NCI-H446 treated with DMSO at 0.1 percent for 48 hours (cell line): ENCODE data around the gene KDM8.
"Not testable (repeated sequence)": the region's sequence is repeated elsewhere in the genome, so short reads cannot be mapped to it uniquely, and the experiment has no call there.

Experiments
- DNase-seq: peaks from one replicate; lab custom pipeline; 2025; lab: John Stamatoyannopoulos, UW

Gene KDM8

DNA sequence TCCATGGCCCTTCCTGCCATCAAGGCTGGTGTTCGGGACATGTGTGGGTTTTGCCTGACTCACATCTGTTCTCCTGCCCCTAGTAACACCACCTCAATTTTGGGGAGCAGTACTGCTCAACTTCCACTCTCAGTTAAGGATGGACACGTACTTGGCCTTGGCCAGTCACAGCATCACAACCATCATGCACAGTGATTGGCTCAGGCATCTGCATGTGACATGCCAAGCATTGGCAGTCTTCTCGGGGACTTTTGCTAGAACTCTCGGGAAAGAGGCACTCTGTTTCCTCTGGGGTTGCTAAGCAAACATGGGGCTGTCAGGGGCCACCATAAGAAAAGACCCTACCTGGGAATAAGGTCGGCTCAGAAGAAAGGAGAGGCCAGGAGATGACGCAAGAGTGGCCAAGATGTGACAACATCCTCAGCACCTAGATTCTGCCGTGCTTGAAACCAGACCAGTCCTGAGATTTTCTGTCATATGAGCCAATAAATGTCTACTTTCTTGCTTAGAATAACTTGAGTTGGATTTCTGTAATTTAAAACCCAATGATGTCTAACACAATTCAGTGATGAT is 11.9 kb upstream of the KDM8 start:
- DNase-seq = no peak

DNA sequence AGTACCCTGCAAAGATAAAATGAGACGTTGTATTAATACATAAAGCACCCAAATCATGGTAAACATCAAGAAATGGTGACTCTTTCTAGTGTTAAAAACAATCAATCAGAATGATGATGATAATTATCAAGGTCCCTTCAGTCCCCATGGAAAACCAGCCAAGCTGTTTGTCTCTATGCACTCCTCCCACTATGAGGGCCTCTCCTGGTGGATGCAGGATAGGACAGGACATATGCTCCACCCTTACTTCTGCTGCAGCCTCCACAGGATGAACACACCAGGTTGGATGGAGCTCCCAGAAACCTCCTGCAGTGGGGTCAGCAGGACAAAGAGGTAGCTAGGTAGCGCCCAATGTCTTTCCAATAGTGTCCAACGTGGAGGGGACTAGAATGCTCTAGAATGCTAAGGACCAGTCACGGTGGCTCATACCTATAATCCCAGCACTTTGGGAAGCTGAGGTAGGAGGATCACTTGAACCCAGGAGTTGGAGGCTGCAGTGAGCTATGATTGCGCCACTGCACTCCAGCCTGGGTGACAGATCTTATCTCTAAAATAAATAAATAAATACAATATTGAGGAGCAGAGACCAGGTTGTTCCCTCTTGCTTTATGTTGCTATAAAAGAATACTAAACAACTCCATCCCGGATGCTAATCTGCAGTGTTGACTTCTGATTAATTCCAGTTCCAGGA is 9.9 kb upstream of the KDM8 start:
- DNase-seq = no peak

GRCh38 chr16:27195076-27195741 is 8.1 kb upstream of the KDM8 start:
- DNase-seq = no peak

- DNase-seq = no peak
Measured at GRCh38 chr16:27195941-27196595, 7.3 kb upstream of the KDM8 start.

DNA sequence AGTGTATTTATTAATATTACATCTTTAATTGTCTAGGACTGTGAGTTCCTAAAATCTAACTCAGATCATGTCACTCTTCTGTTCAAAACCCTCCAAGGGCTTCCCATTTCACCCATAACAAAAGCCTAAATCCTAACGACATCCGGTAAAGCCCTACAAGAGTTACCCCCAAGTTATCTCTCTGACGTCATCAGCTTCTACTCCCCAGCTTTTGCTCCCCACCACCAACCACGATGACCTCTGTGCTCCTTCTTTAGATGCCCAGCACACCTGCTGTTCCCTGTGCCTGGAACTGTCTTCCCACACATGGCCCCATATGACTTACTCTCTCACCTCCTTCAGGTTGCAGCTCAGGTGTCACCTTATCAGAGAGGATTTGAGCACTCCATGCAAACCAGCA is 6.3 kb upstream of the KDM8 start:
- no peak for DNase-seq

GRCh38 chr16:27198451-27199234 is 4.7 kb upstream of the KDM8 start:
- no peak for DNase-seq

DNA sequence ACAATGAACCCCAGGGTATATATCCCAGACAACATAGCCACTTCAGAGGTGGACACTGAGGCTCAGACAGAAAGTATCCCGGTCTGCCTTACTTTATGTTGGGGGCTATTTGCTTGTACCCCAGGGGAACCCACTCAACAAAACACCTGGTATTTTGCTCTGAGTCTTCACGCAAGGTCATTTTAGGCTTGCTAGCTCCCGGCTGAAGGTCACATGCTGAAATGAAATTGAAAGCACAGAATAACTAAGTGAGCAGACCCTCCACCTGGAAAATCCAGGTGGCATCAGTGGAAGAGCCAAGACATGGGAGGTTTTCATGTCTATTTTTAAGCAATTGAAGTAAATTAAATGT is 4.1 kb upstream of the KDM8 start:
- DNase-seq = no peak

DNA sequence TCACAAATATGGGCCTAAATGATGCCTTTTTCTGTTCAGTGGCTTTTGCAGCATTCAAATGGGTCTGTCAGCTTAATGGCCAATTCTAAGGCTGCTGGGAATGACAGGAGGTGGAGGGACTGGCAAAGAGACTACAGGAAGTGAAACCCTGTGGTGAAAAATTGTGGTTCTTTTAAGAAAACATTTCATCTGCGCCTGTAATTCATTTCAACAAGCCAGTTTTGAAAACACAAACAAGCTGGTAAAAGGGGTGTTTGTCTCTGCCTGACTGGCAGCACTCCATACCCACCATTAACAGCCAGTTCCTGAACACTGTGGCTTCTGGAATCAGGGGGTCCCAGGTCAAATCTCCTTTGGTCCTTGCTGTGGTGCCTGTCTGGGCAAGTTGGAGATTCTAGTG is 3.6 kb upstream of the KDM8 start:
- DNase-seq = no peak

DNA sequence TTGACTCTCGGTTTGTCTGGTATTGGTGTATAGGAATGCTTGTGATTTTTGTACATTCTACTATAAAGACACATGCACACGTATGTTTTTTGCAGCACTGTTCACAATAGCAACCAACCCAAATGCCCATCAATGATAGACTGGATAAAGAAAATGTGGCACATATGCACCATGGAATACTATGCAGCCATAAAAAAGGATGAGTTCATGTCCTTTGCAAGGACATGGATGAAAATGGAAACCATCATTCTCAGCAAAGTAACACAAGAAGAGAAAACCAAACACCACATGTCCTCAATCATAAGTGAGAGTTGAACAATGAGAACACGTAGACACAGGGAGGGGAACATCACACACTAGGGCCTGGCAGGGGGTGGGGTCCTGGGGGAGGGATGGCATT is 2.4 kb upstream of the KDM8 start:
- not testable (repeated sequence) for DNase-seq

- no peak for DNase-seq
Measured at GRCh38 chr16:27202923-27203506, 311 bp upstream of the KDM8 start.

DNA sequence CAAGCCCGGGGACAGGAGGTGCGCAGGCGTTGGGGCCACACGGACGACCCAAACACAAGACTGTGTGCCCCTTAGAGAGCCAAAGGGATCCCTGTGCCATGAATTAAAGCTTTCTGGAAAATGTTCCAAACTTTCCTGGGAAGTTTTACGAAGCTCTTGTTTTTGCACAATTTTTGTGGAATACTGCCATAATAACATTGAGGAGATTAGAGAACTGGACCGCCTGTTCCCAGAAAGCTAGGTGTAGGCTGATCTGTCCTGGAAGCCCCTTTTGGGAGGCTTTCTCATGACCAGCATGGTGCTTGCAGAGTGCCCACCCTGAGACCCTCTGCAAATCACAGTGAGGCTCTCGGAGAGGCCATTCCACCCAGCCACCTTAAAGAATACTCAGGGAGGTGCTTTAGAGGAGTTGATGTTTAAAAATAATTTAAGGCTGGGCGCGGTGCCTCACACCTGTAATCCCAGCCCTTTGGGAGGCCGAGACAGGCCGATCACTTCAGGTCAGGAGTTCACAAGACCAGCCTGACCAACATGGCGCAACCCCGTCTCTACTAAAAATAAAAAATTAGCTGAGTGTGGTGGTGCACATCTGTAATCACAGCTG is 1.1 kb downstream of the KDM8 start:
- DNase-seq = no peak

GRCh38 chr16:27205423-27206065 is 2.2 kb downstream of the KDM8 start:
- no peak for DNase-seq

GRCh38 chr16:27207121-27207520 is 3.8 kb downstream of the KDM8 start:
- DNase-seq = not testable (repeated sequence)

DNA sequence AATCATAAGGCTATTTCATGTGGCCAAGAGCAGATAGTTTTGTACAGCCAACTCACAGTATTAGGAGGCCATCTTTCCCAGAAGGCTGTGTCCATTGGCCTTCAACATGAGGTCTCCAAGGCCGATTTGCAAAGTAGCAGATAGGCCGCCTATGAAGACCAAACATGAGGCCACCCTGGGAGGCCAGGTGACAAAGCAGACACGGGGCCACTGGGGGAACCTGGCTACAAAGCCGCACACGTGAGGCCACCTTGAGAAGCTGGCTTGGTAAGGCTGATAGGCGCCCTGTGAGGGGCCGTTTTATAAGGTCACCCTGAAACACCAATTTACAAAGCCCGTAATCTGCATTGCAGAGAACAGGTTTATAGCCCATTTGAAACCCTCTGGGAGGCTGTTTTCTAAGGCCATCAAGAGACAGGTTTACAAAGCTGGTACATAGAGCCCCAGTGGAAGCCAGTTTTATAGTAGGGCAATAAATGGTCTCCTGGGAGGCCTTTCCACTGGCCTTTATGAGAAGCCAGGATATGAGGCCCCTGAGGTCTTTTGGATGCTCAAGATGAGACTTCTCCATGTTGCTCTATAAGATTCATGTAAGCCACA is 4.9 kb downstream of the KDM8 start:
- DNase-seq = no peak

GRCh38 chr16:27208796-27209195 is 5.5 kb downstream of the KDM8 start:
- DNase-seq = no peak

GRCh38 chr16:27209591-27209990 is 6.3 kb downstream of the KDM8 start:
- DNase-seq = no peak

DNA sequence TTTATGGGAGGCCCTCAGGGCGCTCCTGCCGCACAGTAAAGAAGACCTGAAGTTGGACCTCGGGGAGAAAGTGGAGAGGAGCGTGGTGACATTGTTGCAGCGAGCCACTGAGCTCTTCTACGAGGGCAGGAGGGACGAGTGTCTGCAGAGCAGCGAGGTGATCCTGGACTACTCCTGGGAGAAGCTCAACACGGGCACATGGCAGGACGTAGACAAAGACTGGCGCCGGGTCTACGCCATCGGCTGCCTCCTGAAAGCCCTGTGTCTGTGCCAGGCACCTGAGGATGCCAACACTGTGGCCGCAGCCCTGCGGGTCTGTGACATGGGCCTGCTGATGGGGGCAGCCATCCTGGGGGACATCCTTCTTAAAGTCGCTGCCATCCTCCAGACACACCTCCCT is 6.8 kb downstream of the KDM8 start:
- no peak for DNase-seq

GRCh38 chr16:27211026-27211425 is 7.7 kb downstream of the KDM8 start:
- DNase-seq = no peak

GRCh38 chr16:27214084-27214961 is 11.0 kb downstream of the KDM8 start:
- DNase-seq = no peak

GRCh38 chr16:27215660-27216059 is 12.3 kb downstream of the KDM8 start:
- DNase-seq = no peak
